H1 (cell line): ENCODE data around the gene NBPF15. TPM values are rescaled to one million over a fixed set of nuclear protein-coding genes. Genes with fewer than 3 reads are reported as not detected.
"Not testable (repeated sequence)": the region's sequence is repeated elsewhere in the genome, so short reads cannot be mapped to it uniquely, and the experiment has no call there.

Source experiments
- CTCF ChIA-PET: fragments of 300-600 bp; sonication (Branson Sonifier 250); formaldehyde crosslinking; loops from one replicate; lab custom pipeline; 2021; ENCODE audit not compliant: partially characterized antibody; lab: Charles Lee
- POLR2A ChIA-PET: fragments of 300-600 bp; sonication (Branson Sonifier 250); formaldehyde crosslinking; loops from one replicate; lab custom pipeline; 2021; ENCODE audit warnings: inconsistent platforms; ENCODE audit not compliant: partially characterized antibody; lab: Charles Lee
- DNase-seq, 2 experiments: peaks; one replicate each; pipeline versions ENCODE4 v3.0.0 to v3.0.0-alpha.2; 2010 to 2022; ENCODE audit warnings: low spot score in 2 of 2, low read depth in 1 of 2, mixed read lengths in 1 of 2
- FAIRE-seq: peaks from 2 replicates; lab custom pipeline; 2011; peaks lifted over from hg19 to GRCh38; lab: Jason Lieb, UNC
- H2AFZ ChIP-seq: 2 replicates; pipeline ENCODE4 v1.8.1; 2012; ENCODE audit warnings: low read length, inconsistent platforms
- H2AK5ac ChIP-seq: 2 replicates; pipeline ENCODE4 v1.6.1; 2013; ENCODE audit warnings: low read depth, low read length
- H2BK120ac ChIP-seq: replicated peaks from 2 replicates; pipeline ENCODE3; 2013; ENCODE audit warnings: low read depth, low read length, inconsistent platforms
- H2BK12ac ChIP-seq: 2 replicates; pipeline ENCODE4 v1.6.1; 2013; ENCODE audit warnings: low read depth, low read length
- H2BK15ac ChIP-seq: 2 replicates; pipeline ENCODE4 v1.6.1; 2013; ENCODE audit warnings: low read length
- H2BK20ac ChIP-seq: 2 replicates; pipeline ENCODE4 v1.6.1; 2013; ENCODE audit warnings: low read length
- H2BK5ac ChIP-seq: 2 replicates; pipeline ENCODE4 v1.6.1; 2013; ENCODE audit warnings: low read depth, low read length
- H3K14ac ChIP-seq: 2 replicates; pipeline ENCODE4 v1.6.1; 2013; ENCODE audit warnings: inconsistent platforms; ENCODE audit not compliant: insufficient read length
- H3K18ac ChIP-seq: 2 replicates; pipeline ENCODE4 v1.6.1; 2013; ENCODE audit warnings: low read length; ENCODE audit errors: extremely low read depth
- H3K23ac ChIP-seq: 2 replicates; pipeline ENCODE4 v1.6.1; 2013; ENCODE audit warnings: inconsistent platforms; ENCODE audit not compliant: insufficient read length
- H3K23me2 ChIP-seq: 2 replicates; pipeline ENCODE4 v1.6.1; 2013; ENCODE audit warnings: low read depth, low read length
- H3K27ac ChIP-seq: 2 replicates; pipeline ENCODE4 v1.6.1; 2011; ENCODE audit warnings: low read depth, low read length, inconsistent platforms
- H3K27me3 ChIP-seq, 4 experiments: replicated peaks in 1 of 4; 1 replicate in 1 of 4; 2 replicates in 3 of 4; pipeline versions ENCODE4 v1.6.1 to v1.8.1; 2011 to 2013; ENCODE audit warnings: low read length in 3 of 4, mild to moderate bottlenecking in 3 of 4, inconsistent platforms in 2 of 4, mixed read lengths in 2 of 4, moderate library complexity in 1 of 4; ENCODE audit not compliant: control insufficient read depth in 3 of 4, insufficient read depth in 3 of 4; ENCODE audit errors: extremely low read depth in 1 of 4
- H3K36me3 ChIP-seq, 4 experiments: 2 replicates each; pipeline versions ENCODE4 v1.6.1 to v1.8.1; 2011 to 2013; ENCODE audit warnings: mild to moderate bottlenecking in 4 of 4, low read length in 3 of 4, moderate library complexity in 2 of 4, control low read depth in 1 of 4, inconsistent platforms in 1 of 4; ENCODE audit not compliant: insufficient read depth in 4 of 4, control insufficient read depth in 2 of 4
- H3K4ac ChIP-seq: replicated peaks from 2 replicates; pipeline ENCODE3; 2013; ENCODE audit warnings: low read length, low read depth, mixed read lengths, inconsistent platforms; ENCODE audit not compliant: insufficient read length
- H3K4me1 ChIP-seq, 4 experiments: replicated peaks in 1 of 4; 1 replicate in 1 of 4; 2 replicates in 3 of 4; pipeline versions ENCODE4 v1.6.1 to v1.8.1; 2011 to 2013; ENCODE audit warnings: low read length in 3 of 4, inconsistent platforms in 2 of 4, mixed read lengths in 1 of 4; ENCODE audit not compliant: insufficient read depth in 4 of 4, control insufficient read depth in 3 of 4
- H3K4me2 ChIP-seq, 2 experiments: 2 replicates each; pipeline versions ENCODE4 v1.6.1 to v1.8.1; 2011 to 2013; ENCODE audit warnings: low read depth in 2 of 2, low read length in 2 of 2, control low read depth in 1 of 2, inconsistent platforms in 1 of 2, mild to moderate bottlenecking in 1 of 2; ENCODE audit not compliant: insufficient read depth in 1 of 2
- H3K4me3 ChIP-seq, 4 experiments: fragments of 200-600, 300-600 bp in 1 of 4; sonication (generic), shearing (Covaris generic), sonication (Bioruptor Twin) in 1 of 4; 2 replicates each; pipeline versions ENCODE4 v1.5.1 to v1.8.1; 2011 to 2016; ENCODE audit warnings: low read length in 4 of 4, low read depth in 3 of 4, control low read depth in 2 of 4, inconsistent platforms in 2 of 4, mild to moderate bottlenecking in 2 of 4, mixed read lengths in 1 of 4, moderate library complexity in 1 of 4; ENCODE audit not compliant: insufficient read depth in 2 of 4; ENCODE audit errors: extremely low read depth in 1 of 4
- H3K56ac ChIP-seq: replicated peaks from 2 replicates; pipeline ENCODE3; 2013; ENCODE audit warnings: low read depth, mild to moderate bottlenecking, mixed read lengths, low read length, inconsistent platforms; ENCODE audit not compliant: insufficient read length
- H3K79me1 ChIP-seq: 2 replicates; pipeline ENCODE4 v1.6.1; 2013; ENCODE audit warnings: low read depth, low read length, control low read depth
- H3K79me2 ChIP-seq, 2 experiments: 2 replicates each; pipeline versions ENCODE4 v1.6.1 to v1.8.1; 2012 to 2013; ENCODE audit warnings: low read length in 2 of 2, mild to moderate bottlenecking in 2 of 2, inconsistent platforms in 1 of 2; ENCODE audit not compliant: insufficient read depth in 2 of 2, control insufficient read depth in 1 of 2
- H3K9ac ChIP-seq, 4 experiments: replicated peaks in 1 of 4; 1 replicate in 1 of 4; 2 replicates in 3 of 4; pipeline versions ENCODE4 v1.6.1 to v1.8.1; 2011 to 2013; ENCODE audit warnings: low read depth in 3 of 4, low read length in 3 of 4, control low read depth in 2 of 4, mild to moderate bottlenecking in 2 of 4, moderate library complexity in 2 of 4, inconsistent platforms in 1 of 4; ENCODE audit errors: extremely low read depth in 1 of 4
- H3K9me3 ChIP-seq, 2 experiments: 2 replicates each; pipeline versions ENCODE4 v1.6.1 to v1.8.1; 2012 to 2013; ENCODE audit warnings: mild to moderate bottlenecking in 2 of 2, moderate library complexity in 2 of 2, control low read depth in 1 of 2, inconsistent platforms in 1 of 2, low read depth in 1 of 2, low read length in 1 of 2, mixed read lengths in 1 of 2; ENCODE audit not compliant: insufficient read depth in 2 of 2
- H4K20me1 ChIP-seq, 2 experiments: replicated peaks in 1 of 2; 2 replicates each; pipeline versions ENCODE3 to v1.8.1; 2011 to 2013; ENCODE audit warnings: inconsistent platforms in 2 of 2, low read length in 2 of 2, mild to moderate bottlenecking in 1 of 2; ENCODE audit not compliant: insufficient read depth in 2 of 2, control insufficient read depth in 1 of 2
- H4K5ac ChIP-seq: 2 replicates; pipeline ENCODE4 v1.6.1; 2013; ENCODE audit warnings: low read length, low read depth, mixed read lengths, inconsistent platforms; ENCODE audit not compliant: insufficient read length
- H4K8ac ChIP-seq: 2 replicates; pipeline ENCODE4 v1.8.0; 2013; ENCODE audit warnings: mild to moderate bottlenecking, moderate library complexity, low read length, inconsistent platforms; ENCODE audit not compliant: insufficient read depth; ENCODE audit errors: extremely low read depth
- H4K91ac ChIP-seq: replicated peaks from 2 replicates; pipeline ENCODE3; 2013; ENCODE audit warnings: low read length, mixed read lengths, inconsistent platforms; ENCODE audit not compliant: insufficient read length
- WGBS, 2 experiments: shearing (Covaris generic) in 1 of 2; methylation state at CpG; one replicate each; pipeline versions ENCODE4 v1.1.6 to v1.1.7; 2013 to 2015; ENCODE audit warnings: low lambda C conversion rate in 2 of 2, mixed read lengths in 2 of 2, inconsistent platforms in 1 of 2, low coverage in 1 of 2, missing lambda C conversion rate in 1 of 2; ENCODE audit not compliant: insufficient replicate concordance in 2 of 2, insufficient coverage in 1 of 2, insufficient read length in 1 of 2; ENCODE audit errors: extremely low coverage in 1 of 2, missing lambda C conversion rate in 1 of 2; 5-methylcytosine and 5-hydroxymethylcytosine counted together
- polyA plus RNA-seq, 7 experiments: library from polyadenylated mRNA; depleted of rRNA in 3 of 7; stranded (reverse) in 5 of 7; unstranded in 2 of 7; fragments of >200 nt in 5 of 7; fragments of 200-250 nt in 2 of 7; gene quantifications; 1 replicate in 5 of 7; 2 replicates in 1 of 7; 4 replicates in 1 of 7; pipeline versions ENCODE4 v1.2.1 to v1.2.3, GENCODE V29; 2011 to 2013; ENCODE audit warnings: missing spikeins in 2 of 7, mixed read lengths in 2 of 7
- total RNA-seq: library from RNA; stranded (reverse); fragmentation: NEBNext Ultra II Directional; extraction: Animal tissue kit (Norgen Biotek cat#: 25700); gene quantifications from 2 replicates; pipeline ENCODE4 v1.2.1, GENCODE V29; 2021

NBPF15 gene
- total and polyA plus RNA-seq, 2 of the 8 experiments (the other 6 are each of a cell fraction or from before 2014, with no cell fraction given) = 7.9 to 9.4 TPM

DNA sequence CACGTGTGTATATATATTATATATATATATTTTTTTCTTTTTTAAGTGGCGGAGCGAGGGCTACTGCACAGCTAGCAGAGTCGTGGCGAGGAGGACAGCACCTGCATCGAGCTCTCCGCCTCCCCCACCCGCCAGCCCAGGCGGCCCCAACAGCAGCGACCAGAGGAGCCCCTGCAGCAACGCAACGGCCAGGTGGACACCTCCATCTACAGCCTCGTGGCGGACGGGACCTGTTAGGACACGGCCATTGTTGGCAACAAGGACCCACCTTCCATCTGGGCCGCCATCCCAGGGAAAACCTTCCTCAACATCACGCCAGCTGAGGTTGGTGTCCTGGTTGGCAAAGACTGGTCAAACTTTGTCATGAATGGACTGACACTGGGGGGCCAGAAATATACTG, 19.1 kb downstream of the NBPF15 start:
- H3K27ac ChIP-seq, H3K18ac ChIP-seq, H2AFZ ChIP-seq, H3K36me3 ChIP-seq, POLR2A ChIA-PET, DNase-seq, H2BK15ac ChIP-seq, H3K27me3 ChIP-seq, H3K79me2 ChIP-seq, H3K9me3 ChIP-seq, H2BK5ac ChIP-seq, H3K56ac ChIP-seq, H4K5ac ChIP-seq, H2BK120ac ChIP-seq, H3K79me1 ChIP-seq, H4K8ac ChIP-seq, H4K91ac ChIP-seq, H3K4me1 ChIP-seq, H3K4me2 ChIP-seq, FAIRE-seq, H2AK5ac ChIP-seq, H2BK12ac ChIP-seq, H2BK20ac ChIP-seq, H3K23me2 ChIP-seq, H3K4ac ChIP-seq, H4K20me1 ChIP-seq, H3K9ac ChIP-seq, CTCF ChIA-PET, H3K4me3 ChIP-seq, H3K23ac ChIP-seq, H3K14ac ChIP-seq: not testable (repeated sequence)
- WGBS, 2 experiments = 92% methylated on average over 13 of the region's 18 CpGs; no CpG with 5 or more reads in 1 of the 2 experiments

DNA sequence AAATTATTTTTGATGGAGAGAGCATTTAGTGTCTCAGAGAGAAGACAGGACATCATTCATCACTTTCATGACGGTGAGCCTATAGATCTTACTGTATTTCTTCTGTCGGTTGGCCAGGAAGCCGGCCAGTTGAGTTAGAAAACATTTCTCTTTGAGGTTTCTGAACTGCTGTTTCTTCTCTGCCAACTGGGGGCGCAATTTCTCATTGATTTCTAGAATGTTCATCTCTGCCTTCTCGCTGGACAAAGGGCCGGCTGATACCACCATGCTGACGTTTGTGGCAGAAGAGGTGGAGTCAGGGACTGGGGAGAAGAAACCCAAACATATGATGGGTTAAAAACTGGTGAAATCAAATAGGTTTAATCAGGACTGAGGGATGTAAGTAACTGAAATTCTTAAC, 21.7 kb downstream of the NBPF15 start:
- H3K14ac ChIP-seq, H4K91ac ChIP-seq, H2AK5ac ChIP-seq, H3K4me3 ChIP-seq, H3K27ac ChIP-seq, CTCF ChIA-PET, H3K56ac ChIP-seq, H3K4me1 ChIP-seq, H3K23ac ChIP-seq, H4K20me1 ChIP-seq, H3K36me3 ChIP-seq, H4K5ac ChIP-seq, H4K8ac ChIP-seq, H2BK120ac ChIP-seq, H3K9ac ChIP-seq, H3K79me2 ChIP-seq, H2AFZ ChIP-seq, H3K27me3 ChIP-seq, H2BK20ac ChIP-seq, H3K79me1 ChIP-seq, H3K18ac ChIP-seq, H2BK5ac ChIP-seq, H3K9me3 ChIP-seq, FAIRE-seq, H2BK12ac ChIP-seq, H3K4me2 ChIP-seq, POLR2A ChIA-PET, H3K23me2 ChIP-seq, H2BK15ac ChIP-seq, H3K4ac ChIP-seq: not testable (repeated sequence)
- WGBS, 2 experiments = 40% methylated on average over 6 of the region's 7 CpGs; no CpG with 5 or more reads in 1 of the 2 experiments
- peak in 1 of 2 experiments; percentile 50 for DNase-seq
